GM20431 (cell line): ENCODE data around the gene CEP170B.

Source experiments
- in situ Hi-C: fragments of 300-500 bp; cut with MseI, MboI; formaldehyde crosslinking; loops from one replicate; pipeline ENCODE4 v1.15.0; 2020; ENCODE audit warnings: low sequenced_read_pairs; ENCODE audit not compliant: unreplicated experiment

The CEP170B gene

GRCh38 chr14:104866451-104867370, 1.6 kb downstream of the CEP170B start:
- in situ Hi-C loops = no loop called here

- in situ Hi-C loops = no loop called here
Observed at GRCh38 chr14:104867371-104868059, 2.4 kb downstream of the CEP170B start.

- in situ Hi-C loops = no loop called here
Observed at GRCh38 chr14:104868060-104868740, 3.1 kb downstream of the CEP170B start.

GRCh38 chr14:104868811-104869572, 3.9 kb downstream of the CEP170B start:
- in situ Hi-C loops = no loop called here

- in situ Hi-C loops = no loop called here
Observed at GRCh38 chr14:104869669-104870367, 4.8 kb downstream of the CEP170B start.

GRCh38 chr14:104870368-104871144, 5.5 kb downstream of the CEP170B start:
- in situ Hi-C loops = no loop called here

- in situ Hi-C loops = no loop called here
Observed at GRCh38 chr14:104871145-104871655, 6.1 kb downstream of the CEP170B start.

GRCh38 chr14:104871656-104872468, 6.8 kb downstream of the CEP170B start:
- in situ Hi-C loops = no loop called here

GRCh38 chr14:104872469-104873341, 7.6 kb downstream of the CEP170B start:
- in situ Hi-C loops = no loop called here

- in situ Hi-C loops = no loop called here
Observed at GRCh38 chr14:104873380-104874055, 8.4 kb downstream of the CEP170B start.

- in situ Hi-C loops = no loop called here
Observed at GRCh38 chr14:104874110-104874531, 9.1 kb downstream of the CEP170B start.

GRCh38 chr14:104874571-104875411, 9.7 kb downstream of the CEP170B start:
- in situ Hi-C loops = no loop called here

- in situ Hi-C loops = no loop called here
Observed at GRCh38 chr14:104875412-104875751, 10.3 kb downstream of the CEP170B start.

- in situ Hi-C loops = no loop called here
Observed at GRCh38 chr14:104875811-104876210, 10.7 kb downstream of the CEP170B start.

- in situ Hi-C loops = no loop called here
Observed at GRCh38 chr14:104876251-104876699, 11.2 kb downstream of the CEP170B start.
